HEK293 (cell line): ENCODE data around the gene KLHL14.

Source experiments
- CTCF ChIA-PET: fragments of 350-600 bp; formaldehyde crosslinking; extraction: SDS; loops from one replicate; lab custom pipeline; 2021; ENCODE audit warnings: antibody characterized with exemption; lab: Yijun Ruan, JAX
- POLR2A ChIA-PET: fragments of 300-600 bp; formaldehyde crosslinking; extraction: SDS; loops from one replicate; lab custom pipeline; 2020; ENCODE audit warnings: antibody characterized with exemption, inconsistent platforms; lab: Yijun Ruan, JAX
- H3K27ac ChIP-seq: fragments of 200-500 bp; sonication (Bioruptor generic); 2 replicates; pipeline ENCODE4 v1.5.1; 2014; ENCODE audit warnings: low read depth, low read length, control low read depth, inconsistent platforms; ENCODE audit errors: extremely low read depth
- H3K36me3 ChIP-seq, 2 experiments: fragments of 200-500 bp in 1 of 2; sonication (Bioruptor generic) in 1 of 2; 1 replicate in 1 of 2; 2 replicates in 1 of 2; pipeline ENCODE4 v1.5.1; 2014 to 2017; ENCODE audit warnings: inconsistent platforms in 2 of 2, low read length in 2 of 2; ENCODE audit not compliant: control insufficient read depth in 2 of 2, insufficient read depth in 1 of 2
- H3K4me1 ChIP-seq: fragments of 200-500 bp; sonication (Bioruptor generic); 2 replicates; pipeline ENCODE4 v1.5.1; 2014; ENCODE audit warnings: mild to moderate bottlenecking, low read length, inconsistent platforms; ENCODE audit not compliant: control insufficient read depth, insufficient read depth
- H3K4me3 ChIP-seq: 2 replicates; pipeline ENCODE4 v1.5.1; 2011; ENCODE audit warnings: low read depth, mild to moderate bottlenecking, control low read depth, low read length, moderate library complexity
- H3K9me3 ChIP-seq: fragments of 200-500 bp; sonication (Bioruptor generic); 2 replicates; pipeline ENCODE4 v1.5.1; 2014; ENCODE audit warnings: low read depth, low read length, inconsistent platforms; ENCODE audit not compliant: control insufficient read depth, insufficient read depth
- IKZF3 ChIP-seq: fragments of 450-650 bp; IDR thresholded peaks from 2 replicates; pipeline ENCODE4 v1.5.0; 2018; ENCODE audit warnings: missing biosample characterization, mild to moderate bottlenecking, missing genetic modification characterization, moderate library complexity
- TCF7L2 ChIP-seq: IDR thresholded peaks from 2 replicates; pipeline ENCODE4 v1.6.1; 2011; ENCODE audit warnings: low read depth, mild to moderate bottlenecking, inconsistent platforms, low read length, moderate library complexity, borderline replicate concordance
- TRIM28 ChIP-seq: IDR thresholded peaks from 2 replicates; pipeline ENCODE4 v1.6.1; 2011; ENCODE audit warnings: low read length, control low read depth, borderline replicate concordance
- ZNF155 ChIP-seq: fragments of 450-650 bp; formaldehyde crosslinking; IDR thresholded peaks from 2 replicates; pipeline ENCODE4 v1.5.1; 2016; ENCODE audit warnings: missing biosample characterization, missing genetic modification characterization
- ZNF16 ChIP-seq: fragments of 450-650 bp; formaldehyde crosslinking; IDR thresholded peaks from 2 replicates; pipeline ENCODE4 v1.5.1; 2016; ENCODE audit warnings: low read depth, missing biosample characterization, missing genetic modification characterization
- ZNF311 ChIP-seq: fragments of 450-650 bp; formaldehyde crosslinking; IDR thresholded peaks from 2 replicates; pipeline ENCODE4 v1.5.1; 2017; ENCODE audit warnings: missing biosample characterization, missing genetic modification characterization, borderline replicate concordance
- ZNF335 ChIP-seq: fragments of 450-650 bp; formaldehyde crosslinking; conservative IDR thresholded peaks from 2 replicates; pipeline ENCODE4 v1.5.1; 2016; ENCODE audit warnings: missing biosample characterization, missing genetic modification characterization
- ZNF776 ChIP-seq: fragments of 450-650 bp; formaldehyde crosslinking; IDR thresholded peaks from 2 replicates; pipeline ENCODE4 v1.5.0; 2017; ENCODE audit warnings: missing biosample characterization, missing genetic modification characterization, borderline replicate concordance
- ZNF843 ChIP-seq: fragments of 450-650 bp; formaldehyde crosslinking; IDR thresholded peaks from 2 replicates; pipeline ENCODE4 v1.5.1; 2016; ENCODE audit warnings: missing biosample characterization, missing genetic modification characterization
- TF ChIP-seq, protein P1 (sequence below): fragments of 450-650 bp; formaldehyde crosslinking; IDR thresholded peaks from 2 replicates; pipeline ENCODE4 v1.5.1; 2017; ENCODE audit warnings: missing biosample characterization, missing genetic modification characterization
- TF ChIP-seq, protein P2 (sequence below): fragments of 450-650 bp; formaldehyde crosslinking; IDR thresholded peaks from 2 replicates; pipeline ENCODE4 v1.5.1; 2016; ENCODE audit warnings: missing biosample characterization, missing genetic modification characterization

KLHL14 gene

DNA sequence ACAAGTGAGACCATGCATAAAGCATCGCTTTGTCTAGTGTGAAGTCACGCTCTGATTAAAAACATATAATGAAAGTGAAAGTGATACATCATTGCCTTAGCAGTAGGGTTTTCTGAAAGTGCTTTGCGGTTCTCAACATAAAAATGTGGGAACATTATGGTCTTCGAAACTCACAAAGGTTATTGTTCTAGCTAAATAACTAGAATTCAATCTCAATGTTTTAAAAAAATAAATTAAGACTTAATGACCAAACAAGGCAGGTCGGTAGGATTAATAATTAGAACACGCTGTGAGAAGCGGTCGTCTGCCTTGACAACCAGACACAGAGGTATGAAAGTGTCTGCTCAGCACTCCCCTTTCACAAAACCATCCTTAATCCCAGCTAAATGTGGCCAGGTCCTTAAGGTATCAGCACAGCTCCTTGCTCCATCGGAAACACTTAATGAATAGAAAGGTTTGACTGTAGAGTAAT lies 42.2 kb downstream of the KLHL14 start:
- ChIA-PET POLR2A (interaction anchor here (0.9 kb wide), 1 partner anchor 41 kb away, joined by 4 read pairs; no protein-coding TSS in a partner anchor), CTCF (no interaction called here)
- no peaks in the 10 kb centered on the region for H3K36me3 ChIP-seq
- no peaks in the 10 kb centered on the region for H3K9me3 ChIP-seq
- TF ChIP-seq ZNF16 (tag by site-specific recombination) (no peak), ZNF335 (tag by site-specific recombination) (peak; percentile 22; the same call in 1 of the 2 replicates), TRIM28 (peak; percentile 39; the same call in 1 of the 2 replicates)
- TF ChIP-seq, protein P1, sequence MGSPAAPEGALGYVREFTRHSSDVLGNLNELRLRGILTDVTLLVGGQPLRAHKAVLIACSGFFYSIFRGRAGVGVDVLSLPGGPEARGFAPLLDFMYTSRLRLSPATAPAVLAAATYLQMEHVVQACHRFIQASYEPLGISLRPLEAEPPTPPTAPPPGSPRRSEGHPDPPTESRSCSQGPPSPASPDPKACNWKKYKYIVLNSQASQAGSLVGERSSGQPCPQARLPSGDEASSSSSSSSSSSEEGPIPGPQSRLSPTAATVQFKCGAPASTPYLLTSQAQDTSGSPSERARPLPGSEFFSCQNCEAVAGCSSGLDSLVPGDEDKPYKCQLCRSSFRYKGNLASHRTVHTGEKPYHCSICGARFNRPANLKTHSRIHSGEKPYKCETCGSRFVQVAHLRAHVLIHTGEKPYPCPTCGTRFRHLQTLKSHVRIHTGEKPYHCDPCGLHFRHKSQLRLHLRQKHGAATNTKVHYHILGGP (tag by site-specific recombination): no peak
- H3K4me1 ChIP-seq: no peaks in the 10 kb centered on the region
- H3K27ac ChIP-seq: no peak overlapping the region
- H3K4me3 ChIP-seq: peak overlapping the region; percentile 30

DNA sequence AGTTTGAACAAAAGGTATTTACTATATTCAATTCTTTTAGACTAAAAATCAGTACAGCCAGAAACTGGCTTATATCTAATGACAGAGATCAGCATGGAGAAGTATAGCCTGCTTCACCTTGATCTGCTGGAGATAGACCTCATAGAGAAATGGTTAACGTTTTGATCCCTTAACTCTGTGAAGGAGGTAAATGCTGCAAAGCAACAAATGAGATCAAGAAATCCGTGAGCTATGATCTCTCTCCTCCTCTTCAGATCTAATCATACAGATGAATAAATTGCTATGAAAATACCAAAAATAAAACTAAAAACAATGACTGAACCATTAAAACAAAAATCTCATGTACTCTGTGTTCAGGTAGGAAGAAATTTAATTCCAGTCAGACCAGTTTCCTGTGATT lies 42.8 kb downstream of the KLHL14 start:
- H3K27ac ChIP-seq: no peak overlapping the region
- POLR2A ChIA-PET: no interaction called here

DNA sequence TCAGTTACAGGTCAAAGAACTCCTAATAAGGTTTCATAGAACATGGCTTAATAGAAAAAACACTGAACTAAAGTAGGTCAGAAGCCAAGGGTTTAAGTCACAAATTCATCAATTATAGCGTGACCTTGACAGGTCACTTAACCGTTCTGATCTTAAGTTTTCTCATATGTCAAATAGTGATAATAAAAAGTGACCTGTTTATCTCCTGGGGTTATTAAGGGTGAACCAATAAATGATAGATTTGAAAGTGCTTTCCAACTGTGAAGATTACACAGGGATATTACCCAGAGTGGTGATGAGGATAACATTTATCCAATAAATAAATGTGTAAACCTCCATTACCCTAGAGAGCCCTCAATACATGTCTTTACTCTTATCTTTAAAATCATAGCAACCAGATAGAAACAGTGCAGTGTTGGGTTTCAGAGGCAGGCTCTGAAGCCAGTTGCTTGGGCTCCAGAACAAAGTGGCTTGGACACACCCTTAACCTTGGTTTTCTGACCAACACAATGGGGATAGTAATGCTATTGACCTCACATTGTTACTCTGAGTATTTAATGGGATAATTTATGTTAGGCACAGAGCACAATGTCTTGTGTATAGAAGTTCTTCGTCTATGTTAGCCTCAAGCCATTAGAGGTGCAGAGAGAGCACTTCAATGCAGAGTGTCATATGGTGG lies 48.6 kb downstream of the KLHL14 start:
- ChIA-PET CTCF (interaction anchor here (1.2 to 2.3 kb wide), 2 partner anchors 9 to 13 kb away, joined by 4 to 18 read pairs; no protein-coding TSS in a partner anchor), POLR2A (no interaction called here)
- Histone ChIP-seq H3K36me3 (peaks cover 0 to 3% of the 10 kb centered on the region in 2 experiments; a peak in 1 of 3 replicates), H3K4me3 (no peak overlapping the region), H3K4me1 (no peaks in the 10 kb centered on the region), H3K27ac (no peak overlapping the region)
- TF ChIP-seq ZNF843 (tag by site-specific recombination) (0 out of 2 replicates have a peak, but pooled peaks have one; percentile 42), TCF7L2 (peak; percentile 96), TRIM28 (peak; percentile 51)
- TF ChIP-seq, protein P1 (tag by site-specific recombination): no peak
- TF ChIP-seq, all 188 proteins: peak for 3
- no peaks in the 10 kb centered on the region for H3K9me3 ChIP-seq

More for the DNA sequence above, 42.8 kb downstream of the KLHL14 start:
- CTCF ChIA-PET: no interaction called here
- peak overlapping the region; percentile 30 for H3K4me3 ChIP-seq
- no peak for TF ChIP-seq ZNF776 (tag by site-specific recombination)
- no peaks in the 10 kb centered on the region for H3K4me1 ChIP-seq
- H3K9me3 ChIP-seq: no peaks in the 10 kb centered on the region
- H3K36me3 ChIP-seq: no peaks in the 10 kb centered on the region

DNA sequence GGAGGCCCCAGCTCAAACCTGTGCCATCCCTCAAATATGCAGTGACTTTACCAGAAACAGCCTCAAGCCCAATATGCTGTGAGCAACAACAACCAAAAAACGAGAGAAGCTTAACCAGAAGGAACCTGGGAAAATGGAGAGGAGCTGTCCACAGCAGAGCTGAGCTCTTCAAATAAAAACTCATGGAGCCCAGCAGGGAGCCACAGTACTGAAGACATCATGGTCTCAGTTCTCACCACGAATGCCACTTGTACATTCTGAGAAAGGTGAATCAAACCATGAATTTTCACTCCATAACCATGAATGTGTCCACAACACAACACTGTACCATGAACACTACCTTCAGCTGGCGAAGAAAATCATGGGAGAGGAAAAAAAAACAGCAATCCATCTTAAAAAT lies 50.5 kb downstream of the KLHL14 start:
- Histone ChIP-seq H3K4me3 (no peak overlapping the region), H3K9me3 (no peaks in the 10 kb centered on the region), H3K36me3 (peaks cover 0 to 3% of the 10 kb centered on the region in 2 experiments; a peak in 1 of 3 replicates)
- CTCF ChIA-PET: interaction anchor here (0.6 to 2.3 kb wide), 4 partner anchors 7 to 54 kb away, joined by 3 to 18 read pairs (median 4); no protein-coding TSS in a partner anchor
- TF ChIP-seq IKZF3 (tag by site-specific recombination): no peak
- TF ChIP-seq, protein P2, sequence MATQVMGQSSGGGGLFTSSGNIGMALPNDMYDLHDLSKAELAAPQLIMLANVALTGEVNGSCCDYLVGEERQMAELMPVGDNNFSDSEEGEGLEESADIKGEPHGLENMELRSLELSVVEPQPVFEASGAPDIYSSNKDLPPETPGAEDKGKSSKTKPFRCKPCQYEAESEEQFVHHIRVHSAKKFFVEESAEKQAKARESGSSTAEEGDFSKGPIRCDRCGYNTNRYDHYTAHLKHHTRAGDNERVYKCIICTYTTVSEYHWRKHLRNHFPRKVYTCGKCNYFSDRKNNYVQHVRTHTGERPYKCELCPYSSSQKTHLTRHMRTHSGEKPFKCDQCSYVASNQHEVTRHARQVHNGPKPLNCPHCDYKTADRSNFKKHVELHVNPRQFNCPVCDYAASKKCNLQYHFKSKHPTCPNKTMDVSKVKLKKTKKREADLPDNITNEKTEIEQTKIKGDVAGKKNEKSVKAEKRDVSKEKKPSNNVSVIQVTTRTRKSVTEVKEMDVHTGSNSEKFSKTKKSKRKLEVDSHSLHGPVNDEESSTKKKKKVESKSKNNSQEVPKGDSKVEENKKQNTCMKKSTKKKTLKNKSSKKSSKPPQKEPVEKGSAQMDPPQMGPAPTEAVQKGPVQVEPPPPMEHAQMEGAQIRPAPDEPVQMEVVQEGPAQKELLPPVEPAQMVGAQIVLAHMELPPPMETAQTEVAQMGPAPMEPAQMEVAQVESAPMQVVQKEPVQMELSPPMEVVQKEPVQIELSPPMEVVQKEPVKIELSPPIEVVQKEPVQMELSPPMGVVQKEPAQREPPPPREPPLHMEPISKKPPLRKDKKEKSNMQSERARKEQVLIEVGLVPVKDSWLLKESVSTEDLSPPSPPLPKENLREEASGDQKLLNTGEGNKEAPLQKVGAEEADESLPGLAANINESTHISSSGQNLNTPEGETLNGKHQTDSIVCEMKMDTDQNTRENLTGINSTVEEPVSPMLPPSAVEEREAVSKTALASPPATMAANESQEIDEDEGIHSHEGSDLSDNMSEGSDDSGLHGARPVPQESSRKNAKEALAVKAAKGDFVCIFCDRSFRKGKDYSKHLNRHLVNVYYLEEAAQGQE (tag by site-specific recombination): 0 out of 2 replicates have a peak, but pooled peaks have one; percentile 57
- peak; percentile 10; the same call in 1 of the 2 replicates for TF ChIP-seq TRIM28
- TF ChIP-seq ZNF311: no peak
- no peak for TF ChIP-seq ZNF155 (tag by site-specific recombination)
- TF ChIP-seq, all 188 proteins: peak for 2
- no peak overlapping the region for H3K27ac ChIP-seq
- no peaks in the 10 kb centered on the region for H3K4me1 ChIP-seq
- POLR2A ChIA-PET: no interaction called here
